Activated T-helper 1 cell treated with anti-CD3 and anti-CD28 coated beads, Interleukin-12 subunit alpha, Interleukin-12 subunit beta, Interleukin-2, Interleukin-4 antibody, amounts not matched to agents 30 ng/mL and 10 ng/mL and 1 ng/mL, durations not matched to agents 14 hours and 24 hours and 36 hours (primary cell): ENCODE data around the gene ZNF599. TPM values are rescaled to one million over a fixed set of nuclear protein-coding genes. Genes with fewer than 3 reads are reported as not detected.
A peak's percentile ranks its signal among the peaks of the same experiment; 100 is the strongest.

ENCODE experiments used
- DNase-seq: peaks from one replicate; pipeline ENCODE4 v3.0.0; 2021; ENCODE audit warnings: low spot score
- H3K27ac Mint-ChIP-seq: one replicate; pipeline ENCODE4 v1.8.0; 2021; ENCODE audit warnings: mild to moderate bottlenecking, mixed read lengths
- H3K27me3 Mint-ChIP-seq: one replicate; pipeline ENCODE4 v1.8.0; 2022; ENCODE audit warnings: mild to moderate bottlenecking, moderate library complexity, mixed read lengths; ENCODE audit not compliant: insufficient read depth
- H3K36me3 Mint-ChIP-seq: one replicate; pipeline ENCODE4 v1.8.0; 2021; ENCODE audit warnings: low read depth, mixed read lengths
- H3K4me1 Mint-ChIP-seq: one replicate; pipeline ENCODE4 v1.8.0; 2021; ENCODE audit warnings: low read depth, mixed read lengths
- H3K4me3 Mint-ChIP-seq: one replicate; pipeline ENCODE4 v1.8.0; 2021; ENCODE audit warnings: mild to moderate bottlenecking, moderate library complexity, mixed read lengths
- H3K9me3 Mint-ChIP-seq: one replicate; pipeline ENCODE4 v1.8.0; 2021; ENCODE audit warnings: mixed read lengths
- intact Hi-C: fragments of 100-400 bp; cut with micrococcal nuclease; formaldehyde crosslinking; loops from one replicate; pipeline ENCODE4 v1.15.1; 2024
- total RNA-seq: library from RNA; stranded (reverse); gene quantifications from 2 replicates; pipeline ENCODE4 v1.2.3, GENCODE V29; 2022

Gene ZNF599
- total RNA-seq, 1 donor from 2014 or later = 2.3 TPM

GRCh38 chr19:34779652-34780051 lies 6.6 kb upstream of the ZNF599 start:
- Mint-ChIP-seq H3K36me3 (peaks cover 1% of the 10 kb centered on the region), H3K4me1 (no peaks in the 10 kb centered on the region), H3K27ac (no peak overlapping the region), H3K9me3 (peaks cover 26% of the 10 kb centered on the region), H3K4me3 (no peak overlapping the region), H3K27me3 (no peaks in the 10 kb centered on the region)
- DNase-seq = no peak
- intact Hi-C loops = no loop called here

- Mint-ChIP-seq H3K4me3 (no peak overlapping the region), H3K27ac (no peak overlapping the region), H3K27me3 (no peaks in the 10 kb centered on the region), H3K9me3 (peaks cover 30% of the 10 kb centered on the region), H3K4me1 (peaks cover 4% of the 10 kb centered on the region), H3K36me3 (peaks cover 1% of the 10 kb centered on the region)
- DNase-seq = no peak
- intact Hi-C loops = no loop called here
Observed at GRCh38 chr19:34778342-34778741, 5.3 kb upstream of the ZNF599 start.

- H3K4me3 Mint-ChIP-seq = no peak overlapping the region
- peaks cover 7% of the 10 kb centered on the region for H3K36me3 Mint-ChIP-seq
- H3K27me3 Mint-ChIP-seq = no peaks in the 10 kb centered on the region
- intact Hi-C loops = loop anchor here (5.0 kb wide), 2 partner anchors 187 to 227 kb away; partner anchors contain the start of genes GRAMD1A and ZNF792
- peaks cover 23% of the 10 kb centered on the region for H3K4me1 Mint-ChIP-seq
- peaks cover 48% of the 10 kb centered on the region for H3K9me3 Mint-ChIP-seq
- DNase-seq = no peak
- no peak overlapping the region for H3K27ac Mint-ChIP-seq
Observed at GRCh38 chr19:34774857-34775256, 1.8 kb upstream of the ZNF599 start.

- H3K36me3 Mint-ChIP-seq = peaks cover 7% of the 10 kb centered on the region
- peaks cover 48% of the 10 kb centered on the region for H3K9me3 Mint-ChIP-seq
- H3K4me1 Mint-ChIP-seq = peaks cover 23% of the 10 kb centered on the region
- intact Hi-C loops = loop anchor here (1.0 to 5.0 kb wide), 5 partner anchors 40 to 1715 kb away; partner anchors contain the start of genes GRAMD1A, SCGB2B2, ZNF302 and ZNF566
- H3K27me3 Mint-ChIP-seq = no peaks in the 10 kb centered on the region
- H3K4me3 Mint-ChIP-seq = peak overlapping the region; percentile 91
- DNase-seq = no peak
- H3K27ac Mint-ChIP-seq = no peak overlapping the region
Observed at GRCh38 chr19:34773555-34773864, 495 bp upstream of the ZNF599 start.

- H3K4me3 Mint-ChIP-seq = no peak overlapping the region
- H3K9me3 Mint-ChIP-seq = peaks cover 46% of the 10 kb centered on the region
- peaks cover 16% of the 10 kb centered on the region for H3K4me1 Mint-ChIP-seq
- no peak for DNase-seq
- H3K36me3 Mint-ChIP-seq = peaks cover 26% of the 10 kb centered on the region
- no peak overlapping the region for H3K27ac Mint-ChIP-seq
- intact Hi-C loops = no loop called here
- no peaks in the 10 kb centered on the region for H3K27me3 Mint-ChIP-seq
Observed at GRCh38 chr19:34767951-34768350, 5.1 kb downstream of the ZNF599 start.

GRCh38 chr19:34766386-34766785 lies 6.6 kb downstream of the ZNF599 start:
- Mint-ChIP-seq H3K4me3 (no peak overlapping the region), H3K27me3 (no peaks in the 10 kb centered on the region), H3K4me1 (peaks cover 3% of the 10 kb centered on the region), H3K27ac (no peak overlapping the region), H3K36me3 (peaks cover 22% of the 10 kb centered on the region), H3K9me3 (peaks cover 51% of the 10 kb centered on the region)
- intact Hi-C loops = no loop called here
- no peak for DNase-seq

- no peak overlapping the region for H3K4me3 Mint-ChIP-seq
- H3K36me3 Mint-ChIP-seq = peaks cover 5% of the 10 kb centered on the region
- DNase-seq = no peak
- no peaks in the 10 kb centered on the region for H3K4me1 Mint-ChIP-seq
- intact Hi-C loops = no loop called here
- H3K9me3 Mint-ChIP-seq = peaks cover 76% of the 10 kb centered on the region
- no peak overlapping the region for H3K27ac Mint-ChIP-seq
- no peaks in the 10 kb centered on the region for H3K27me3 Mint-ChIP-seq
Observed at GRCh38 chr19:34759218-34759917, 13.6 kb downstream of the ZNF599 start.

GRCh38 chr19:34757441-34757840 lies 15.6 kb downstream of the ZNF599 start:
- Mint-ChIP-seq H3K9me3 (peaks cover 73% of the 10 kb centered on the region), H3K4me1 (no peaks in the 10 kb centered on the region), H3K27me3 (no peaks in the 10 kb centered on the region), H3K4me3 (no peak overlapping the region), H3K27ac (no peak overlapping the region), H3K36me3 (no peaks in the 10 kb centered on the region)
- intact Hi-C loops = no loop called here
- DNase-seq = no peak

GRCh38 chr19:34744896-34745690 lies 27.9 kb downstream of the ZNF599 start:
- Mint-ChIP-seq H3K4me1 (no peaks in the 10 kb centered on the region), H3K36me3 (peaks cover 21% of the 10 kb centered on the region), H3K9me3 (peaks cover 81% of the 10 kb centered on the region), H3K27ac (no peak overlapping the region), H3K4me3 (no peak overlapping the region), H3K27me3 (no peaks in the 10 kb centered on the region)
- intact Hi-C loops = no loop called here
- no peak for DNase-seq

GRCh38 chr19:34734537-34735103 lies 38.4 kb downstream of the ZNF599 start:
- H3K4me1 Mint-ChIP-seq = peaks cover 24% of the 10 kb centered on the region

GRCh38 chr19:34733746-34734536 lies 39.1 kb downstream of the ZNF599 start, which contains the start of gene ZNF181:
Gene ZNF181, plus strand, starts transcription at chr19:34734243. Its CDS starts 795 bp downstream, at chr19:34735038.
- no peaks in the 10 kb centered on the region for H3K27me3 Mint-ChIP-seq
- DNase-seq = peak; percentile 72
- intact Hi-C loops = loop anchor here (1.0 to 10.0 kb wide), 4 partner anchors 39 to 1391 kb away; partner anchors contain the start of genes GRAMD1A, SCGB2B2, ZNF302 and ZNF599

More at GRCh38 chr19:34734537-34735103, 38.4 kb downstream of the ZNF599 start:
- intact Hi-C loops = loop anchor here (5.0 to 10.0 kb wide), 2 partner anchors 268 to 1390 kb away; partner anchors contain the start of gene GRAMD1A
- Mint-ChIP-seq H3K9me3 (peaks cover 28% of the 10 kb centered on the region), H3K27ac (peak overlapping the region; percentile 95), H3K27me3 (no peaks in the 10 kb centered on the region), H3K4me3 (peak overlapping the region; percentile 92), H3K36me3 (peaks cover 22% of the 10 kb centered on the region)
- no peak for DNase-seq

GRCh38 chr19:34733266-34733745 lies 39.7 kb downstream of the ZNF599 start:
- DNase-seq = no peak
- peaks cover 18% of the 10 kb centered on the region for H3K9me3 Mint-ChIP-seq
- intact Hi-C loops = loop anchor here (1.0 to 10.0 kb wide), 4 partner anchors 40 to 1391 kb away; partner anchors contain the start of genes GRAMD1A, SCGB2B2, ZNF302 and ZNF599
- no peaks in the 10 kb centered on the region for H3K27me3 Mint-ChIP-seq
- H3K4me1 Mint-ChIP-seq = peaks cover 24% of the 10 kb centered on the region
- peaks cover 17% of the 10 kb centered on the region for H3K36me3 Mint-ChIP-seq
- peak overlapping the region; percentile 92 for H3K4me3 Mint-ChIP-seq
- H3K27ac Mint-ChIP-seq = peak overlapping the region; percentile 95

More at GRCh38 chr19:34733746-34734536, 39.1 kb downstream of the ZNF599 start, which contains the start of gene ZNF181:
- peaks cover 17% of the 10 kb centered on the region for H3K36me3 Mint-ChIP-seq
- peak within 1 kb of the TSS; percentile 92 for H3K4me3 Mint-ChIP-seq
- H3K4me1 Mint-ChIP-seq = peaks cover 24% of the 10 kb centered on the region
- peaks cover 21% of the 10 kb centered on the region for H3K9me3 Mint-ChIP-seq
- peak within 1 kb of the TSS; percentile 95 for H3K27ac Mint-ChIP-seq
